Vagina (tissue), 2 donors: ENCODE results near the gene ZBTB49. TPM values are rescaled to one million over a fixed set of nuclear protein-coding genes. Genes with fewer than 3 reads are reported as not detected.

Experiments
- DNase-seq, 2 donors: peaks; one replicate each; pipeline ENCODE4 v3.0.0-alpha.2; 2017; ENCODE audit errors: extremely low spot score in 2 of 2
- H3K27ac ChIP-seq: fragments of 200-600 bp; sonication (generic); one replicate; pipeline ENCODE4 v1.5.1; 2019
- H3K27me3 ChIP-seq: fragments of 200-600 bp; sonication (generic); one replicate; pipeline ENCODE4 v1.5.1; 2019
- H3K36me3 ChIP-seq, 2 donors: fragments of 200-600 bp; sonication (generic); one replicate each; pipeline ENCODE4 v1.5.1; 2017 to 2019
- H3K4me1 ChIP-seq: fragments of 200-600 bp; sonication (generic); one replicate; pipeline ENCODE4 v1.5.1; 2019
- H3K4me3 ChIP-seq, 2 donors: fragments of 200-600 bp; sonication (generic); 1 replicate in 1 of 2; 2 replicates in 1 of 2; pipeline ENCODE4 v1.5.1; 2016 to 2019
- H3K9me3 ChIP-seq: fragments of 200-600 bp; sonication (generic); one replicate; pipeline ENCODE4 v1.5.1; 2019
- POLR2A ChIP-seq, 2 donors: fragments of 450-650 bp; IDR thresholded peaks; one replicate each; pipeline ENCODE4 v1.6.1; 2017; ENCODE audit warnings: antibody characterized with exemption in 2 of 2, mild to moderate bottlenecking in 2 of 2, moderate library complexity in 2 of 2
- POLR2AphosphoS5 ChIP-seq, 2 donors: sonication (generic); formaldehyde crosslinking; IDR thresholded peaks; one replicate each; pipeline ENCODE4 v1.9.0; 2017; ENCODE audit warnings: antibody characterized with exemption in 2 of 2, mild to moderate bottlenecking in 2 of 2, low read depth in 1 of 2; ENCODE audit not compliant: insufficient read depth in 1 of 2
- intact Hi-C: fragments of 100-400 bp; cut with DNase I; formaldehyde crosslinking; loops from one replicate; pipeline ENCODE4 v1.15.1; 2023
- total RNA-seq: library from RNA; depleted of rRNA; stranded (reverse); fragments of >200 nt; gene quantifications from one replicate; pipeline ENCODE4 v1.2.3, GENCODE V29; 2016
- TF ChIP-seq, protein P1 (sequence below), 3 experiments: fragments of 450-650 bp in 2 of 3; fragments of 200-600 bp in 1 of 3; sonication (generic) in 1 of 3; IDR thresholded peaks; one replicate each; pipeline ENCODE4 v1.5.1; 2017 to 2019; ENCODE audit warnings: antibody characterized with exemption in 3 of 3, mild to moderate bottlenecking in 2 of 3, moderate library complexity in 2 of 3

ZBTB49 gene
- total RNA-seq, 1 donor from 2014 or later, result 5.4 TPM

DNA sequence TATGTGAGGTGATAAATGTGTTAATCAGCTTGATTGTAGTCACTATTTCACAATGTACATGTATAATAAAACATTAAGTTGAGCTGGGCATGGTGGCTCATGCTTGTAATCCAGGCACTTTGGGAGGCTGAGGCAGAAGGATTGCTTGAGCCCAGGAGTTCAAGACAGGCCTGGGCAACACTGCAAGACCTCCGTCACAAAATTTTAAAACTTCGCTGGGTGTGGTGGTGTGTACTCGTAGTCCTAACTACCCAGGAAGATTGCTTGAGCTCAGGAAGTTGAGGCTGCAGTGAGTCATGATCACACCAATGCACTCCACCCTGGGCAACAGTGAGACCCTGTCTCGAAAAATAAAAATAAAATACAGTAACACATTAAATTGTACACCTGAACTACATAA lies 20.2 kb upstream of the ZBTB49 start:
- H3K36me3 ChIP-seq, result peaks cover 0 to 42% of the 10 kb centered on the region in 2 donors
- H3K9me3 ChIP-seq, result no peaks in the 10 kb centered on the region
- no peaks in the 10 kb centered on the region for H3K27me3 ChIP-seq
- H3K27ac ChIP-seq, result no peak overlapping the region
- H3K4me1 ChIP-seq, result no peaks in the 10 kb centered on the region
- DNase-seq, result no peak
- intact Hi-C loops, result no loop called here
- TF ChIP-seq, protein P1, sequence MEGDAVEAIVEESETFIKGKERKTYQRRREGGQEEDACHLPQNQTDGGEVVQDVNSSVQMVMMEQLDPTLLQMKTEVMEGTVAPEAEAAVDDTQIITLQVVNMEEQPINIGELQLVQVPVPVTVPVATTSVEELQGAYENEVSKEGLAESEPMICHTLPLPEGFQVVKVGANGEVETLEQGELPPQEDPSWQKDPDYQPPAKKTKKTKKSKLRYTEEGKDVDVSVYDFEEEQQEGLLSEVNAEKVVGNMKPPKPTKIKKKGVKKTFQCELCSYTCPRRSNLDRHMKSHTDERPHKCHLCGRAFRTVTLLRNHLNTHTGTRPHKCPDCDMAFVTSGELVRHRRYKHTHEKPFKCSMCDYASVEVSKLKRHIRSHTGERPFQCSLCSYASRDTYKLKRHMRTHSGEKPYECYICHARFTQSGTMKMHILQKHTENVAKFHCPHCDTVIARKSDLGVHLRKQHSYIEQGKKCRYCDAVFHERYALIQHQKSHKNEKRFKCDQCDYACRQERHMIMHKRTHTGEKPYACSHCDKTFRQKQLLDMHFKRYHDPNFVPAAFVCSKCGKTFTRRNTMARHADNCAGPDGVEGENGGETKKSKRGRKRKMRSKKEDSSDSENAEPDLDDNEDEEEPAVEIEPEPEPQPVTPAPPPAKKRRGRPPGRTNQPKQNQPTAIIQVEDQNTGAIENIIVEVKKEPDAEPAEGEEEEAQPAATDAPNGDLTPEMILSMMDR (IDR thresholded peaks at IDR 0.05), result no peak
- TF ChIP-seq POLR2A (IDR thresholded peaks at IDR 0.05), result no peak
- TF ChIP-seq POLR2AphosphoS5 (IDR thresholded peaks at IDR 0.05; ENCODE audit: insufficient read depth in 1 of 2, low read depth in 1 of 2), result no peak
- no peak overlapping the region for H3K4me3 ChIP-seq

DNA sequence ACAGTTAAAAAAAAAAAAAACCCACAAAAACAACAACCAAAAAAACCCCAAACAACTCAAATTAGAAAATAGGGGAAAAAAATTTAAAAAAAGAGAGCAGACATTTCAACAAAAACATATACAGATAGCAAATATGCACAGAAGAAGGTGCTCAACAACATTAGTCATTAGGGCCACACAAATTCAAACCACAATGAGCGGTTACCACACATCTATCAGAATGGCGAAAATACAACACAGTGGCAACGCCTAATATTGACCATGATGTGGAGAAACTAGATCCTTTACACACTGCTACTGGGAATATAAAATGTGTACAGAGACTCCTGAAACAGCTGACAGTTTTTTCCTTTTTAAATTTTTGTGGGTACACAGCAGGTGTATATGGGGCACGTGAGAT lies 19.5 kb upstream of the ZBTB49 start:
- Histone ChIP-seq H3K9me3 (no peaks in the 10 kb centered on the region), H3K4me3 (no peak overlapping the region), H3K4me1 (no peaks in the 10 kb centered on the region), H3K27ac (no peak overlapping the region), H3K36me3 (peaks cover 0 to 45% of the 10 kb centered on the region in 2 donors), H3K27me3 (no peaks in the 10 kb centered on the region)
- intact Hi-C loops, result no loop called here
- TF ChIP-seq POLR2A (IDR thresholded peaks at IDR 0.05), result no peak
- TF ChIP-seq, protein P1 (IDR thresholded peaks at IDR 0.05), result no peak
- no peak for TF ChIP-seq POLR2AphosphoS5 (IDR thresholded peaks at IDR 0.05; ENCODE audit: insufficient read depth in 1 of 2, low read depth in 1 of 2)
- no peak for DNase-seq

DNA sequence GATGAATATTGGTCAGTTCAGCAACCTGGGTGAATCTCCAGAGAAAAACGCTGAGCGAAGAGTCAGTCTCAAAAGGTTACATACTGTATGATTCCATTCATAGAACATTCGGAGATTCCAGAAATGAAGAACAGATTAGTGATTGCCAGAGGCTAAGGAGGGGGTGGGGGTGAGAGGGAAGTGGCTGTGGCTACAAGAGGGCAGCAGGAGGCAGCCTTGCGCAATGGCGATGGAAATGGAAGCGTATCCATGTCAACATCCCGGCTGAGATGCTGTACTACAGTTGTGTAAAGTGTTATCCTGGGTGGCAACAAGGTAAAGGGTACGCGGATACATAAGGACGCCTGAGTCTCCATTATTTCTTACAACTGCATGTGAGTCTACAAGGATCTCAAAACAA lies 18.1 kb upstream of the ZBTB49 start:
- no peak for DNase-seq
- no peak overlapping the region for H3K27ac ChIP-seq
- TF ChIP-seq POLR2A (IDR thresholded peaks at IDR 0.05) (no peak), POLR2AphosphoS5 (IDR thresholded peaks at IDR 0.05; ENCODE audit: insufficient read depth in 1 of 2, low read depth in 1 of 2) (no peak)
- TF ChIP-seq, protein P1 (IDR thresholded peaks at IDR 0.05), result no peak
- no peaks in the 10 kb centered on the region for H3K4me1 ChIP-seq
- no peak overlapping the region for H3K4me3 ChIP-seq
- intact Hi-C loops, result no loop called here
- H3K27me3 ChIP-seq, result no peaks in the 10 kb centered on the region
- peaks cover 0 to 46% of the 10 kb centered on the region in 2 donors for H3K36me3 ChIP-seq
- H3K9me3 ChIP-seq, result no peaks in the 10 kb centered on the region

DNA sequence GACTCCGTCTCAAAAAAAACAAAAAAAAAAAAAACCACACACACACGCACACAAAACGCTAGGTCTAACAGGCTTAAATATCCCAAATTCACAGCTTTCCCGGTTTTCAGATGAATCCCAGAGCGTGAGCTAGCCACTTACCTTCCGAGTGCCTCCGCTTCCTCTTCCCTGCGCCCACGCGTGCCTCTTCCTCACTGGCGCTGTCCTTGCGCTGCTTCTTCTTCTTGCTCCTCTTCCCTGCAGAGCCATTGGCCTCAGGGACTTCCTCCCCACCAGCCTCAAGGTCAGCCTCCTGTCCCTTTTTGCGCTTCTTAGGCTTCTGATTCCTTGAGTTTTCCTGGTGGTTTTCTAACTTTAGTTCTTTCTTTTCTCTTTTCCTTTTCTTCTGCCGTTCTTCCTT lies 15.8 kb upstream of the ZBTB49 start:
- Histone ChIP-seq H3K36me3 (peaks cover 0 to 46% of the 10 kb centered on the region in 2 donors), H3K4me1 (no peaks in the 10 kb centered on the region), H3K27me3 (no peaks in the 10 kb centered on the region), H3K27ac (no peak overlapping the region), H3K4me3 (no peak overlapping the region), H3K9me3 (no peaks in the 10 kb centered on the region)
- no peak for TF ChIP-seq POLR2A (IDR thresholded peaks at IDR 0.05)
- no peak for TF ChIP-seq POLR2AphosphoS5 (IDR thresholded peaks at IDR 0.05; ENCODE audit: insufficient read depth in 1 of 2, low read depth in 1 of 2)
- TF ChIP-seq, protein P1 (IDR thresholded peaks at IDR 0.05), result no peak
- intact Hi-C loops, result no loop called here
- DNase-seq, result no peak

DNA sequence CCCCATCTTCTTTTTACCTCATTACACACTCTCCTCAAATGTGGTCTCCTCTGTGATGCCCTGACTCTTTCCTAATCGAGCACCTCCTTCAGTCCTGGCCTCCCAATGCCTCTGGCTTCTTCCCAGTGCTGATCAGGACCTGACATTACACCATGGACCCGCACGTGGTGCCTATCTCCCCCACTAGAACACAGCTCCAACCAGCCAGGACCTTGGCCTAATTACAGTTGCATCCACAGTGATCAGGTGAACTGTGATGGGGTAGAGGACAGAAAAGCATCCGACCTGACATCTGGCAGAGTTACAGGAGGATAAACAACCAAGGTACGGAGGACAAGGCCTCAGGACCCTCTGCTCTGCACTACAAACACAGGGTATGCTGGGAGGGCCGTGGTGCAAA lies 12.5 kb upstream of the ZBTB49 start:
- DNase-seq, result no peak
- Histone ChIP-seq H3K9me3 (no peaks in the 10 kb centered on the region), H3K27ac (no peak overlapping the region), H3K27me3 (no peaks in the 10 kb centered on the region), H3K36me3 (peaks cover 0 to 60% of the 10 kb centered on the region in 2 donors), H3K4me3 (no peak overlapping the region), H3K4me1 (no peaks in the 10 kb centered on the region)
- intact Hi-C loops, result no loop called here
- TF ChIP-seq POLR2AphosphoS5 (IDR thresholded peaks at IDR 0.05; ENCODE audit: insufficient read depth in 1 of 2, low read depth in 1 of 2), result no peak
- TF ChIP-seq, protein P1 (IDR thresholded peaks at IDR 0.05), result no peak
- no peak for TF ChIP-seq POLR2A (IDR thresholded peaks at IDR 0.05)
